ENCODE results near the gene RFX1.

RFX1 gene

GRCh38 chr19:13960863-13961784 lies 45.0 kb downstream of the RFX1 start:
- no peak for DNase-seq

GRCh38 chr19:13959962-13960862 lies 45.9 kb downstream of the RFX1 start:
- DNase-seq = peak; percentile 54

GRCh38 chr19:13959141-13959961 lies 46.8 kb downstream of the RFX1 start:
- DNase-seq = no peak

- no peak for DNase-seq
Observed at GRCh38 chr19:13958043-13958442, 48.1 kb downstream of the RFX1 start.

- no peak for DNase-seq
Observed at GRCh38 chr19:13957051-13957450, 49.1 kb downstream of the RFX1 start.

GRCh38 chr19:13956365-13956744 lies 49.8 kb downstream of the RFX1 start:
- DNase-seq = no peak

GRCh38 chr19:13955662-13956364 lies 50.3 kb downstream of the RFX1 start:
- DNase-seq = no peak

- DNase-seq = no peak
Observed at GRCh38 chr19:13954185-13954584, 51.9 kb downstream of the RFX1 start.

- peak; percentile 11 for DNase-seq
Observed at GRCh38 chr19:13952931-13953531, 53.1 kb downstream of the RFX1 start.

GRCh38 chr19:13952154-13952930 lies 53.8 kb downstream of the RFX1 start, which contains the start of gene DCAF15:
Gene DCAF15 (plus strand): TSS chr19:13952509. CDS start chr19:13952513, 4 bp downstream.
- DNase-seq = peak; percentile 99

- no peak for DNase-seq
Observed at GRCh38 chr19:13951799-13952153, 54.3 kb downstream of the RFX1 start.

GRCh38 chr19:13951043-13951442 lies 55.1 kb downstream of the RFX1 start:
- no peak for DNase-seq

- DNase-seq = no peak
Observed at GRCh38 chr19:13946414-13946813, 59.7 kb downstream of the RFX1 start.

GRCh38 chr19:13942023-13942684 lies 64.0 kb downstream of the RFX1 start:
- no peak for DNase-seq

- DNase-seq = no peak
Observed at GRCh38 chr19:13938301-13939064, 67.6 kb downstream of the RFX1 start, which contains the start of gene PODNL1. Gene PODNL1 (minus strand): TSS chr19:13938417. CDS start chr19:13938181, 236 bp downstream.

- no peak for DNase-seq
Observed at GRCh38 chr19:13937479-13938300, 68.4 kb downstream of the RFX1 start.

- DNase-seq = no peak
Observed at GRCh38 chr19:13935765-13936510, 70.2 kb downstream of the RFX1 start.

- DNase-seq = no peak
Observed at GRCh38 chr19:13934785-13935109, 71.4 kb downstream of the RFX1 start.

Measured in CD4-positive, alpha-beta T cell treated with Interleukin-6 for 4 hours (primary cell).